HG03571 (cell line): ENCODE data around the gene EVL.

Source experiments
- ATAC-seq: cut with Tn5 transposase; IDR thresholded peaks from one replicate; pipeline ENCODE4 v1.9.1; 2021; ENCODE audit not compliant: unreplicated experiment

The EVL gene

DNA sequence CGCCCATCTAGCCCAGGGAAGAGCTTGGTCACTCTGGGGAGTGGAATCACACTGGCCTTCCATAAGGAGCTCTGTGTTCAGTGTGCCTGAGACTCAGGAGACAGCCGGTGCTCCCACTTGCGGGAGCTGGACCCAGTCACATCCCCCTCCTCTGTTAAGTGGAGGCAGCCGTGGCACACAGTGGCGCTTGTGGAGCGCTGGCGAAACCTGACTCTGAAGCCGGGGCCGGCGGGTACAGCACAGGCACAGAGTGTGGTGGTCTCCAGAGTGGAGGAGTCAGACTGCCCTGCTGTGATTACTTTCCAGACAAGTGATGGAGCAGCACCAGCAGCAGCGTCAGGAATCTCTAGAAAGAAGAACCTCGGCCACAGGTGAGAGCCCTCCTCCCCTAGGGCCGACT lies 61.2 kb downstream of the EVL start:
- ATAC-seq = no peak

DNA sequence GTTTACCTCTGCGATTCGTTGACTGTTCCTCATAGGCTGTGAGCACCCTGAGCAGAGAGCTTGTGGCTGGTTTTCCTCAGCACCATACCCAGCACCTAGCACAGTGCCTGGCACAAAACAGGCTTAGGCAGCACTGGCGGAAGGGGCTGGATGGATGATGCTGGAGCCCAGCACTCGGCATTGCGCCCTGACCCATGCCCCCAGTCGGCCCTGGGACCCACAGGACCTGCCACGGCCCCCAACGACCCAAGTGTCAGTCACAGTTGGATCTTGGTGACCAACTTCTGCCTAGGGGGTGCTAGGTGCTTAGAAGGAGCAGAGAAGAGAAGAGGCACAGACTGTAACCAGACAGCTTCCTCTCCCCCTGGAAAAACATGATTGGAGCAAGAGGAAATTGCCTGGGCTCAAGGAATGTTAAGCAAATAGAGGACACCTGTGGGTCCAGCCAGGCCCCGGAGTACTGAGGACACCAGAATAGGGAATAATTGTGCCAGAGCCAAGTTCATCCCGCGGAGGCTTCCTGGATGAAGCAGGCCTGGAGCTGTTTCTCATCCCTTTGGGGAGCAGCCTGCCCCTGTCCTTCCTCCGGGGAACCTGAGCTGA lies 62.7 kb downstream of the EVL start:
- ATAC-seq = no peak

DNA sequence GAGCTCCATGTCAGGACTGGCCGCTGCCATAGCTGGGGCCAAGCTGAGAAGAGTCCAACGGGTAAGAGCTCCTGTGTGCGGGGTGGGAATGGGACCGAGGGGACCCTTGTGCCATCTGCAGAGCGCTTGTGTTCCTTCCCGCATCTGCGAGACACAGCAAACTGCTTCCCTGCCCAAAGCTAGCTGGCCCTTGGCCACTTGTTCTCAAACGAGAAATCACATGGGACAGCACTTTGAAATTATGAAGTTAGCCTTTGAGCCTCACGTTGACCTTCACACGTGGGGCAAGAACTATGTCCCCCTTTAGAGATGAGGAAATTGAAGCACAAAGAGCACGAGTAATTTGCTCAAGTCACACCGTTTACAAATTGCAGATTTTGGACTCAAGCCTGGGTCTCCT lies 63.5 kb downstream of the EVL start:
- ATAC-seq = no peak

DNA sequence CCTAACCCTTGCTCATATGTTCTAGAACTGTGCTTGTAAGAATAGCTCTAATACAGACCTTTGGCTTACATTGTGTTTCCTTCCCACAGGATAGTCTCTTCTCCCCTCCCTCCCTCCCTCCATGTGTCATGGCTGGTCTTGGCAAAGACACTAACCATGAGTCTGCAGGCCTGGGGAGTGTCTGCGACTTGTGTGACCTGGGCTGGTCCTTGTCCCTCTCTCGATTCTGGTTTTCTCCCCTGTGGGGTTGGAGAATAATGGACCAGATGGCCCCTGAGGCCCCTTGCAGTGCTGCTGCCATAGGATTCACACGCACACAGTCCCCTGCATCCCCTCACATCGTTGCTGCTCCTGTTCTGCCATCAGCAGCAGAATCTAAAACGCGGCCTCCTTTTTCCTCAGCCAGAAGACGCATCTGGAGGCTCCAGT lies 64.0 kb downstream of the EVL start:
- ATAC-seq = no peak

DNA sequence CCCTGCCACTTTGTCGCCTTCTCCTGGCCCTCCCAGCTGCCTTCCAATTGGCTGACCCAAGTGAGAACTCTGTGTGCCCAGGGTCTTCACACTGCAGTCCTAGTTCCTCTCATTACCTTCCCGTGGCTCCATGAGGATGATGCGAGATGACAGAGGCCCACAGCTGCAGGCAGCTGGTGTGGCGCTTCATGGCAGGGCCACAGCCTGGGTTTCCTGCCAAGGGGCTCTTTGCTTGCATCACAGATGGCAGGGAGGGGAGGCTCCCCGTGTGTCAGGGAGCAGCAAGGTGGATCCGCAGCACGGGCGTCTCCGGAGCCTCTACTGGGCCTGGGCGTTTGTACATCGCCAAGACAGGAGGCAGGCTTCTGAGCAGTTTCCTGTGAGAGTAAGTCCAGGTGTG lies 65.3 kb downstream of the EVL start:
- ATAC-seq = no peak

DNA sequence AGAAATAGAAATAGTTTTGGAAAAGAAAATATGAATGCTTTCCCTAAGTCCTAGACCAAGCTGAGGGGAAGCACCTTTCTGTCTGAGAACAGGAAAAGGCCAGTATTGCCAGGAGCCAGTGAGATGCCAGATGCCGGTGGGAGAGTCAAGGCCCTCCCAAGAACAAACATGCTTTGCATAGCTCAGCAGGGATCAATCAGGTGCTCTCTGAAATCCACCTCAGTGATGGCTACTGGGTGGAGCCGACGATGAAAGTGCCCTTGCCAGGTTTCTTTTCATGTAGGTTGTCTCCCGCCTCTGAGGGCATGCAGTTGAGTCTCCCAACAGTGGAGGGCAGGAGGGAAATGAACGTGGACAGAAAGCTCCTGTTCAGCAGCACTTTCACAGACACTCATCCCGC lies 66.0 kb downstream of the EVL start:
- ATAC-seq = no peak

DNA sequence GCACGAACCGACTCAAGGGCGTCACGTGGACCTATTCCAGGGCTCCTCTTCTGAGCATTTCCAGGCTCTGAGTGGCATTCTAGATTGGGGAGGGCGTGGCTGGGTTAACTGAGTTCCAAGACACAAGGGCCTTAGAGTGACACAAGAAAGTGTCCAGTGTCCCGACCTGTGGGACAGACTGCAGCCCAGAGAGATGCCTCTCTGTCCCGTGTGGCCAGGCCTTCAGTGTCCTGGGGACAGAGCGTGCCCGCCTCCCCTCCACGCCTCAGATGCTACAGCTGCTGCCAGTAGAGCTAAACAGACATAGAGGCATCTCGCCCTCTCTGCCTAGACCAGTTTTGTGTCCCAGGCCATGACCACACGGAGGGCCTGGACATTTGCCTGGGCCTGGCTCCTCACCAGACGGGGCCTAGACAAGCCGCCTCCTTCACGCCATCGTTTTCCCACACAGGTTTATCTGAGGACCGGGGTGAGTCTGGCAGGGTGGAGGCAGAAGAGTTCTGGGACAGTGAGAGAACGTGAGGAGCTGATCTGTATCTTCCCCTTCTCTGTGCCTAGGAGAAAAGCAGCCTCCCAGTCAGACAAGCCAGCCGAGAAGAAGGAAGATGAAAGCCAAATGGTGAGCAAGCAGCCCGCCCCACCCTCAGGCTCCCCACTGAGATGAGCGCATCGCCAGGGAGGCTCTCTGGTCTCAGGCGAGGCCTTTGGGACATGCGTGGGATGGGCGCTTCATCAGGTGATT lies 67.1 kb downstream of the EVL start:
- ATAC-seq = no peak

DNA sequence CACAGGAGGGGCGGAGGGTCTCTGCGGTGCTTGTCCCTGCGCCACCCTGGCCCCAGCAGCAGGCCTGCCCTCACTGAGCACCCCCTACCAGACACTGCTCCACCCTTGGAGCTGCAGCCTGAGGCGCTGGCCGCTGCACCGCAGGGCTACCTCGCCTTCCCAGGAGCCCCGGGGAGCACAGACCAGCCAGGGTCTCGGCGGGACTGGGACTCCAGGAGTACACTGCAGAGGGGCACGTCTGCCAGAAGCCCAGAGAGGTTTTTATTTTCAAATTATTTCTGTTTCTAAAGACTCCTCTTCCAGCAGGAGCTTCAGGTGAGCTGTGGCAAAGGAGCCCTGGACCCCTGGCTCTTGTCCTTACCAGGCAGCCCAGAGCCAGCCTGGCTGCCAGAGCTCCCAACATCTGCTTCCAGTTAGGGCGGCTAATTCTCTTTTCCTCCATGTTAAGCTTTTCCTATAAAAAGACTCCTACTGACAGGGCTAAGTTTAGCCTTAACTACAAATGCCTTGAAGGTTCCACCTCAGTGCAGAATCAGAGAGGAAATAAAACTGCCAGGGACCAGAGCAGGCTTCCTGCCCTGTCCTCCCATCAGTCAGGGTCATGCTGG lies 67.8 kb downstream of the EVL start:
- no peak for ATAC-seq

DNA sequence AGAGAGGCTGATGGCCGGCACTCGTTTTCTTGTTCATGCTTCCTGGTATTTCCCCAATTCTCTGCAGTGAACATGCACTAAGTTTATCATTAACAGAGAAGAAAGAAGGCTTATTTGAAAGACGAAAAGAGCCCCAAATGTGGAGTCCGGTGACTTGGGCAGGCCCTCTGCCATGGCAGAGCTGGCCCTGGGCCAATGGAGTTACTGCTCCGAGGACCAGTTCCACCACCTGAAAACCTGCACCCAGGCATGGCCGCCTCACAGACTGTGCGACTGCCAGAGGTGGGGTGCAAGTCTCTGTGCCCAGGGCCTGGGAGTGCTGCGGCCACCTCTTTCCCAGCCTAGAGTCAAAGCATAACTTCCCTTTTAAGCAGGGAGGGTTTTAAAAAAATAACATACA lies 69.4 kb downstream of the EVL start:
- no peak for ATAC-seq

DNA sequence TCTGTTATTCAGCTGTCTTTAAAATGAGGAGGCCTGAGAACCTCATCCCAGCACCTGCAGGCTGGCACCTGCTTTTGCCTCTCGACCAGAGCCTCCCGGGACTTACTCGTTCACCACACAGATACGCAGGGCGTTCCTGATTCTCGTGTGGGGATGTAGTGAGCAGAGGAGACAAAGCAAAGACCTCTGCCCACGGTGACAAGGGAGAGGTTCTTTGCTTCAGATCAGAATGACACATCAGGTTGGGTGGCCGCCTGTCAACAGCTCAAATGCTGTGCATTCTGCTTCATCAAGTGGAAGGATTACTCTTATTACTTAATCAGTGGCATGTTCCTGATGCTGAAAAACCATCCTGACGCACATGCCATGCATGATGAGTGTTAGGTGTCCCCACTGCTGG lies 69.9 kb downstream of the EVL start:
- ATAC-seq = no peak

DNA sequence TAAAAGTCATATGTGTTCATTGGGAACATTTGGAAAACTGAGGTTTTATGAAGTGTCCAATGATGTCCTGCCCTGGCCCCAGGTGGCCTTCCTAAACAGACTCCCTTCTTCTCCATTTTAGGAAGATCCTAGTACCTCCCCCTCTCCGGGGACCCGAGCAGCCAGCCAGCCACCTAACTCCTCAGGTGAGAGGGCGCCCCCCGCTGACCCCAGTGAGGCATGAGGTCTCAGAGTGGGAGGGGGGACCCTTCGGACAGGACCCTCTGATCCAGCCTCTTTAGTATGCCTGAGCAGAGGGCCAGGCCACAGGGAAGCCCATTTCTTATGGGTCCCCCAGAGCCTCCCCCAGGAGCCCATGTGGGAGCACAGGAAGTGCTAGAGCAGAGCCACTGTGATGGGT lies 70.6 kb downstream of the EVL start:
- ATAC-seq = no peak

DNA sequence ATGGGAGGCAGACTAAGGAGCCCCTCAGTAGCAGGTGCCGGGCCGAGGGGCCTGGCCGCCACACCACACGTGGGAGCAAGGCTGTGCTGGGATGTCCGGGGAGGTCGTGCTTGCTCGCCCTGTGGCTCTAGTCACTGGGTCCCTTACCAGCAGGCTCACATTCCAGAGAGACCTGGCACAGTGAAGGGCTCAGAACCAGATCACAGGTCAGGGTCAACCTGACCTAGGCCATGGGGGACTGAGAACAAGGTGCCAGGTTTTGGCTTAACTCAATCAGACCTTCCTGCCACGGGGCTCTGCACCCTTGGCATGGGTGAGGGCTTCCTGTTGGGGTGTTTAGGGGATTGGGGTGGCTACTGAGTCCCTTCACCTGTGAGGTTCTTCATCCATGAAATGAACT lies 72.0 kb downstream of the EVL start:
- ATAC-seq = no peak

DNA sequence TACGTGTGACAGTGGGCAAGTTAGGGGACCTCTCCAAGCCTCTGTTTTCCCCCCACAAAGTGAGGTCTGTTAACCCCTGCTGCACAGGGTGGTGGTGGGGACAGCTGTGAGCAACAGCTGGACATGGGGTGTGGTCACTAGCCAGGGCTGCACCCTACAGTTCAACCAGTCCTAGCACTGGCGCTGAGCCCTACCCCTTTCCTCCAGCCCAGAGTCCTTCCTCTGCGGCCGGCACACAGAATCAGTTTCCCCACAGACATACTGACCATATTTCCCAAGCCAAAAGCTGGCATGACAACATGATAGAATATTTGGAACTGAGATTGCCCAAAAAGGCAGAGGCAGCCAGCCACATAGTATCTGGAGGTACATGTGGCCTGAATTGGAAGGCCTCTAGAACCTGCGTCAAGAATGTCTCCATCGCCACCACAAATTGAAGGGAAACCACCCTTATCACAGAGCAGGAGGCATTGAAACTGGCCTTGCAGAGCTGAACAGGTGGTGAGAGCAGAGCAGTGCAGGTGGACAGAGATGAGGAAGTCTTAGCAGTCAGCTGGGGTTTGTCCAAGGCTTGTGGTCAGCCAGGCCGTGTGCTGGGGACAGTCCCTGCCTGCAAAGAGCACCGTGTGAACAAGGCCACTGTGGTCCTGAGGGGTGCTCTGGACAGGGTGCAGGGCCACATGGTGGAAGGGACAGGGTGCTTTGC lies 73.0 kb downstream of the EVL start:
- no peak for ATAC-seq

DNA sequence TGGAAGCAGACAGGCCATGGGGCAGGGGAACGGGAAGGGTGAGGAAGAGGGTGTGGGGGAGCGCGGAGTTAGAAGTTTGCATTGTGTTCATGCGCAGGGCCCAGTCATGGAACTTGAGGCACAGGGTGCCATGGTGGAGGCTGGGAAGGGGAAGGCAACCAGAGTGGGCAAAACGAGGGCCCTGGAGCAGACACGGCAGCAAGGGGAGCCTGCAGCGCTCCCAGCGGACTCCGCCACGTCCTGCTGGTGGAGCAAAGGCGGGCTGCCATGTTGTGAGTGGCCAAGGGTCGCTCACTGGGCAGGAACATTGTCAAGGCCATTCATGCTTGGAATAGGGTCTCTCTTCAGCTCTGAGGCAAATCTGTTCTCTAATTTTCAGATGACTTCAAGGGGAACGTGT lies 73.7 kb downstream of the EVL start:
- ATAC-seq = no peak

DNA sequence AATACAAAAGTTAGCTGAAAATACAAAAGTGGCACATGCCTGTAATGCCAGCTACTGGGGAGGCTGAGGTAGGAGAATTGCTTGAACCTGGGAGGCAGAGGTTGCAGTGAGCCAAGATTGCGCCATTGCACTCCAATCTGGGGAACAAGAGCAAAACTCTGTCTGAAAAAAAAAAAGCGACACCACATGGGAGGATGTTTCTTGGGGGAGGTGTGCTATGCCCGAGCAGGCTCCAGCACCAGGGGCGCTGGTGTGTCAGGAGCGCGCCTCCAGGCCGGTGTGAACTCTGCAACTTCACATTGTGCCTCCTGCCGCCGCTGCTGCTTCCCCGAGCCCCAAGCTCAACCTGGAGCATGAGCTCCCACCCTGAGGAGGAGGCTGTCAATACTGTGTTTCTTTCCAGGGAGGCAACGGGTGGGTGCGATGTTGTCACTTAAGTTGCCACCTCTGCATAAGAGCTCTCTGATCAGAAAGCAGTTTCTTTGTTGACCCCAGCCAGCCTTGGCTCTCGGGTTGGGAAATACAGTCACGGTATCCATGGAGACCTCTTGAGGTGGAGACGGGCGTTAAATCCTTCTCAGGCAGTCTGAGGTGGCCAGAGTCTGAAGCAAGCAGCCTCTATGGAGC lies 75.3 kb downstream of the EVL start:
- ATAC-seq = no peak

DNA sequence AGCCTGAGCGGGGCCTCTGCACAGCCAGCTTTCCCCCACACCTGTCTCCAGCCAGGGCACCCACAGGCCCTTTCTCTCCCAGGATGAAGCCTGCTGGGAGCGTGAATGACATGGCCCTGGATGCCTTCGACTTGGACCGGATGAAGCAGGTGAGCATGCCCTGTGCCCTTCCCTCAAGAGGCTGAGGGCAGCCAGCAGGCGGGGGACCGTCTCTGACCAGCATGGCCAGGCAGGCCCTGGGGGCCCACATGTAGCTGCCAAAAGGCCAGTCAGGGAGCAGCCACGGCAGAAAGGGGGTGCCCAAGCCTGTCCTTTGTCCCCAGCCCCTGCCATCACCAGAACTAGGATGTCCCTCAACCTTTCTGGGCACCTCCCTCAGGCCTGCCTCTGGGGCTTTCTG lies 75.9 kb downstream of the EVL start:
- ATAC-seq = no peak

DNA sequence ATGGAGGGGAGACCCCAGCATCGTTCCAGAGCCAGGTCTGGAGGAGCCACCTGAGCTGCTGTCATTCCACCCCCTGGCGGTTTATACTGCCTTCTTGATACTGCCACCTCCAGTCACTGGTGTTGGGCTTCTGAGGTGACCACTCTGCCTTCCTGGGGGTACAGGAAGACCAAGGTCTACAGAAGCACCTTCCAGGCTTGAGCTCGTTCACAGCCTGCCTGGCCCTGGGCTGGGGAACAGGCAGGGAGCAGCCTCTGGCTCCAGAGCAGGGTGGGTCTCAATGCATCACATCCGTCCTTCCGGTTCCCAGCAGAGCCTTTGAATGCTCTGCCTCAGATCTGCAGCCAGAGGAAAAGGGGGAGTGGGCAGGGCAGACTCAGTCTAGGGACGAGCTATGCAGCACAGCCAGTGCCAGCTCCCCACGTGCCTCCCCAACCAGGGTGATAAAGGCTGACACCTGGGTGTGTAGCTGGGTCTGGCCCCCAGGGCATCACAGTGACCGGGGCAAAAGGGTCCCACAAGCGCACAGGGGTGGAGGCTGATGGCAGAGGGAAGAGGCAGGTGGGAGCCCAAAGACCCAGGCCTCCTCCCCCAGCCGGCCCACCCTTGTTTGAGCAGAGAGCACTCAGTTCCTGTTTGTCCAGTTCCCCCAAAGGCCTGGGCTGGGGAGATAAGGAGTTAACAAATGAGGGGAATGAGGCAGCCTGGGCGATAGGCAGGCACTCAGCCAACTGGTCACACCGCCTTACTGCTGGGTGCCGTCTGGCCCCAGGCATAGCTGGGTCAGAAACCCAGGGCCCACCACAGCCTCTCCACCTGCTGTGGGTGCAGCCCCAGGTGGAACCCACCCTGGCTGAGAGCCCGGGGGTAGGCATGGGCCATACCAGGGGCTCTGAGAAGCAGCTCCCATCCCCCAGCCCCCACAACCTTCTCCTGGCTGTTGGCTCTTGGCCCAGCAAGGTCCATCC lies 77.1 kb downstream of the EVL start:
- no peak for ATAC-seq

DNA sequence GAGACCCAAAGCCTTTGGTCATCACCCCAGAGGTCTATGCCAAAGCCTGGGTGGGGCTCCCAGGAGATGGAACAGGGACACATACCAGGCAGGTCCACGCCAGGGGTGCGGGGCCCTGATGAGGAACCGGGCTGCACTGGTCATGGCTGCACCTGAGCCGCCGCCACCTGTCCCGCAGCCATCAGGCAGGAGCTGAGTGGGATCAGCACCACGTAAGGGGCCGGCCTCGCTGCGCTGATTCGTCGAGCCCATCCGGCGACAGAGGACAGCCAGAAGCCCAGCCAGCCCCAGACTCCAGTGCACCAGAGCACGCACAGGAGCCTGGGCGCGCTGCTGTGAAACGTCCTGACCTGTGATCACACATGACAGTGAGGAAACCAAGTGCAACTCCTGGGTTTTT lies 78.3 kb downstream of the EVL start:
- no peak for ATAC-seq

DNA sequence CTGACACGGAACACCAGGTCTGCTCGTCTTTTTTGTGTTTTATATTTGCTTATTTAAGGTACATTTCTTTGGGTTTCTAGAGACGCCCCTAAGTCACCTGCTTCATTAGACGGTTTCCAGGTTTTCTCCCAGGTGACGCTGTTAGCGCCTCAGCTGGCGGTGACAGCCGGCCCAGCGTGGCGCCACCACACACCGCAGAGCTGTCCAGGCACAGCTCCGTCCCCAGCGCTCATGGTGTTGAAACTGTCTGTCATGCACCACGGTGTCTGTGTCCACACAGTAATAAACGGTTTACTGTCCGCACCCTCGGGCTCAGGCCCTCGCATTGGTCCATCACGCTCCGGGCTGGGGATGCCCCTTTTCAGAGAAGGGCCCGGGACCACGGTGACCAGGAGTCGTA lies 78.7 kb downstream of the EVL start:
- ATAC-seq = no peak

DNA sequence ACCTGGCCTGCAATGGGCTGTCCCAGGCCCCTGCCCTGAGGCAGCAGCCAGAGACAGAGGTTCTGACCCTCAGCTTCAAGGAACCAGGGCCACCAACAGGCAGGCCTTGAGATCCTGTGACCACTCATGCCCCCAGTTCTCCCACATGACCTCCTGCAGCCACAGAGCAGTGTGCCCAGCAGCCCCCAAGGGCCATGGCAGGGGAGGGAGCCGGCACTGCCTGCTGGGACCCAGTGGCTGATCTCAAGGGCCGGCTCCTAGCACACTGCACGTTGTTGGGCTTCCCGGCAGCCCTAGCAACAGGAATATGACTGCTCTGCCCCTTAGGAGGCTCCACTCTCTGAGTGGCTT lies 79.4 kb downstream of the EVL start:
- no peak for ATAC-seq
